Esophagus muscularis mucosa (tissue), 4 donors: ENCODE data around the gene GPC5. TPM values are rescaled to one million over a fixed set of nuclear protein-coding genes. Genes with fewer than 3 reads are reported as not detected.

Experiments used
- DNase-seq: peaks from one replicate; pipeline ENCODE4 v3.0.0-alpha.2; 2017; ENCODE audit errors: extremely low spot score
- H3K27ac ChIP-seq, 4 donors: fragments of 200-600 bp; sonication (generic); replicated peaks in 1 of 4; 1 replicate in 3 of 4; 2 replicates in 1 of 4; pipeline ENCODE4 v1.5.1; 2016 to 2019; ENCODE audit warnings: mild to moderate bottlenecking in 1 of 4
- H3K27me3 ChIP-seq, 4 donors: fragments of 200-600 bp; sonication (generic); one replicate each; pipeline versions ENCODE4 v1.5.1 to v1.6.0; 2016 to 2019
- H3K36me3 ChIP-seq, 4 donors: fragments of 200-600 bp; sonication (generic); one replicate each; pipeline ENCODE4 v1.5.1; 2016 to 2019
- H3K4me1 ChIP-seq, 4 donors: fragments of 200-600 bp; sonication (generic); one replicate each; pipeline ENCODE4 v1.5.1; 2016 to 2019
- H3K4me3 ChIP-seq, 4 donors: fragments of 200-600 bp; sonication (generic); 1 replicate in 2 of 4; 2 replicates in 2 of 4; pipeline ENCODE4 v1.5.1; 2016 to 2019; ENCODE audit warnings: mild to moderate bottlenecking in 4 of 4, moderate library complexity in 1 of 4
- H3K9me3 ChIP-seq, 4 donors: fragments of 200-600 bp; sonication (generic); 1 replicate in 3 of 4; 2 replicates in 1 of 4; pipeline ENCODE4 v1.5.1; 2016 to 2019
- EP300 ChIP-seq: sonication (generic); formaldehyde crosslinking; IDR thresholded peaks from one replicate; pipeline ENCODE4 v1.6.1; 2017; ENCODE audit warnings: antibody characterized with exemption
- POLR2A ChIP-seq: fragments of 450-650 bp; IDR thresholded peaks from one replicate; pipeline ENCODE4 v1.6.1; 2017; ENCODE audit warnings: antibody characterized with exemption, moderate library complexity, mild to moderate bottlenecking, low read depth
- POLR2AphosphoS5 ChIP-seq, 2 donors: sonication (generic); formaldehyde crosslinking; IDR thresholded peaks; one replicate each; pipeline ENCODE4 v1.6.1; 2017; ENCODE audit warnings: antibody characterized with exemption in 2 of 2
- WGBS: methylation state at CpG from one replicate; pipeline ENCODE4 v1.1.5; 2018; 5-methylcytosine and 5-hydroxymethylcytosine counted together
- intact Hi-C: fragments of 100-400 bp; cut with DNase I; formaldehyde crosslinking; loops from one replicate; pipeline ENCODE4 v1.15.1; 2023
- total RNA-seq, 4 donors: library from RNA; depleted of rRNA; stranded (reverse); fragments of >200 nt; gene quantifications; one replicate each; pipeline versions ENCODE4 v1.1.0 to v1.2.1, GENCODE V29; 2016
- TF ChIP-seq, protein P1 (sequence below), 3 experiments: fragments of 200-600 bp in 2 of 3; fragments of 450-650 bp in 1 of 3; sonication (generic) in 2 of 3; IDR thresholded peaks; one replicate each; pipeline ENCODE4 v1.5.1; 2017 to 2019; ENCODE audit warnings: antibody characterized with exemption in 3 of 3, mild to moderate bottlenecking in 2 of 3, moderate library complexity in 1 of 3

GPC5 gene
- total RNA-seq, 4 donors from 2014 or later: 0.13 to 0.42 (median 0.33) TPM; not detected in 1

DNA sequence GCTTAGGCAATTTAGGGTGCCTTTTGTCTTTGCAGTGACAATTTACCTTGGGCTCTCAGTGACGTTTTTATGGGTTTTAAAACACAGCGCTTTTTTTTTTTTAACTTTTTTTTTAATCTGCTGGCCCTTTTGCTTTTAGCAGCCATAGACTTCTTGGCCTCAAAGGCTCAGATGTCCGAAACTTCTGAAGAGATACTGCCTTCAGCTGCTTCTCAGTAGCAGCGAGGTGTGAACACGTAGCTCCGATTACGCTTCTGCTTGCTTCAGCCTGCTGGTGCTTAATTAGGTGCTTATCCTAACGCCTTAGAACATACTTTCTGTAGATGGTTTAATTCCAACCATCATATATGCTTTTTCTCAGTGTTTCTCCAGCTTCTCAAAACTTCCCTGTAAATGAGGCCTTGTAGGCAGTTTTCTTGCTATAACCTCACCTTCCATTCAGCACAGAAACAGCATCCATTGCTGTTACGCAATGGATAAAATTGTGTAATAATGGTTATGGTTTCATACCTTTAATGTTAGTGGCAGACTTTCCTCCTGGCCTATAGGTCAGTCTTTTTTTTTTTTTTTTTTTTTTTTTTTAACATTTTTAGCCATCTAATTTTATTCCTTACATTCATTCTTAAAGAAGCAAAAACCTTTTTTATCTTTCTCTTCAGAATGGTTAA lies 723.9 kb downstream of the GPC5 start:
- H3K27ac ChIP-seq: no peak overlapping the region
- no peaks in the 10 kb centered on the region for H3K36me3 ChIP-seq
- TF ChIP-seq, protein P1, sequence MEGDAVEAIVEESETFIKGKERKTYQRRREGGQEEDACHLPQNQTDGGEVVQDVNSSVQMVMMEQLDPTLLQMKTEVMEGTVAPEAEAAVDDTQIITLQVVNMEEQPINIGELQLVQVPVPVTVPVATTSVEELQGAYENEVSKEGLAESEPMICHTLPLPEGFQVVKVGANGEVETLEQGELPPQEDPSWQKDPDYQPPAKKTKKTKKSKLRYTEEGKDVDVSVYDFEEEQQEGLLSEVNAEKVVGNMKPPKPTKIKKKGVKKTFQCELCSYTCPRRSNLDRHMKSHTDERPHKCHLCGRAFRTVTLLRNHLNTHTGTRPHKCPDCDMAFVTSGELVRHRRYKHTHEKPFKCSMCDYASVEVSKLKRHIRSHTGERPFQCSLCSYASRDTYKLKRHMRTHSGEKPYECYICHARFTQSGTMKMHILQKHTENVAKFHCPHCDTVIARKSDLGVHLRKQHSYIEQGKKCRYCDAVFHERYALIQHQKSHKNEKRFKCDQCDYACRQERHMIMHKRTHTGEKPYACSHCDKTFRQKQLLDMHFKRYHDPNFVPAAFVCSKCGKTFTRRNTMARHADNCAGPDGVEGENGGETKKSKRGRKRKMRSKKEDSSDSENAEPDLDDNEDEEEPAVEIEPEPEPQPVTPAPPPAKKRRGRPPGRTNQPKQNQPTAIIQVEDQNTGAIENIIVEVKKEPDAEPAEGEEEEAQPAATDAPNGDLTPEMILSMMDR (IDR thresholded peaks at IDR 0.05): no peak
- TF ChIP-seq POLR2AphosphoS5 (IDR thresholded peaks at IDR 0.05) (no peak), POLR2A (no peak), EP300 (no peak)
- H3K9me3 ChIP-seq: no peaks in the 10 kb centered on the region
- no peaks in the 10 kb centered on the region for H3K4me1 ChIP-seq
- intact Hi-C loops: no loop called here
- 78% methylated on average over 9 of the region's 9 CpGs for WGBS
- no peak overlapping the region for H3K4me3 ChIP-seq
- DNase-seq: no peak
- H3K27me3 ChIP-seq: no peaks in the 10 kb centered on the region

- WGBS: 63% methylated on average over 2 of the region's 2 CpGs
- intact Hi-C loops: no loop called here
- DNase-seq: no peak
- H3K9me3 ChIP-seq: no peaks in the 10 kb centered on the region
- no peaks in the 10 kb centered on the region for H3K36me3 ChIP-seq
- H3K27me3 ChIP-seq: no peaks in the 10 kb centered on the region
- TF ChIP-seq EP300 (no peak), POLR2AphosphoS5 (IDR thresholded peaks at IDR 0.05) (no peak), POLR2A (no peak)
- TF ChIP-seq, protein P1 (IDR thresholded peaks at IDR 0.05): no peak
- no peak overlapping the region for H3K27ac ChIP-seq
- H3K4me3 ChIP-seq: no peak overlapping the region
- no peaks in the 10 kb centered on the region for H3K4me1 ChIP-seq
Measured at GRCh38 chr13:92126399-92126798, 728.0 kb downstream of the GPC5 start.

DNA sequence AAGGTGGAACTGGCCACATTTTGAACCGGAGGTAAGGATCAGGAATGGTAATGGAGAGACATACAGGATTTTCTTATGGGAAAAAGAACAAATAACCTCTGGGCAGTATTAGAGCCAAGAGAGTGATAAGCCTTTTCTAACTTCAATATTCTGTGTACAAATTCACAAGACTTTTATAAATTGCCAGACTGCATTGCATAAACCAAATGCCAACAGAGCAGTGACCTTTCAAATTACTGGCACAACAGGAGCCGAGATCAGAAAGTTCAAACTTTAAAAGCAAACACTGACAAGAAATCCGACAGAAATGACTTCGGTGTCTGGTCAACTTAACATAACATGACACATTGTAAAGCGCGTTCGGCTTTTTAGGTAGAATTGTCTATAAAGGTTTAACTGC lies 737.1 kb downstream of the GPC5 start:
- Histone ChIP-seq H3K27me3 (no peaks in the 10 kb centered on the region), H3K27ac (no peak overlapping the region), H3K9me3 (no peaks in the 10 kb centered on the region), H3K36me3 (no peaks in the 10 kb centered on the region), H3K4me1 (no peaks in the 10 kb centered on the region), H3K4me3 (no peak overlapping the region)
- intact Hi-C loops: no loop called here
- no peak for TF ChIP-seq POLR2AphosphoS5 (IDR thresholded peaks at IDR 0.05)
- 59% methylated on average over 7 of the region's 7 CpGs for WGBS
- DNase-seq: no peak

DNA sequence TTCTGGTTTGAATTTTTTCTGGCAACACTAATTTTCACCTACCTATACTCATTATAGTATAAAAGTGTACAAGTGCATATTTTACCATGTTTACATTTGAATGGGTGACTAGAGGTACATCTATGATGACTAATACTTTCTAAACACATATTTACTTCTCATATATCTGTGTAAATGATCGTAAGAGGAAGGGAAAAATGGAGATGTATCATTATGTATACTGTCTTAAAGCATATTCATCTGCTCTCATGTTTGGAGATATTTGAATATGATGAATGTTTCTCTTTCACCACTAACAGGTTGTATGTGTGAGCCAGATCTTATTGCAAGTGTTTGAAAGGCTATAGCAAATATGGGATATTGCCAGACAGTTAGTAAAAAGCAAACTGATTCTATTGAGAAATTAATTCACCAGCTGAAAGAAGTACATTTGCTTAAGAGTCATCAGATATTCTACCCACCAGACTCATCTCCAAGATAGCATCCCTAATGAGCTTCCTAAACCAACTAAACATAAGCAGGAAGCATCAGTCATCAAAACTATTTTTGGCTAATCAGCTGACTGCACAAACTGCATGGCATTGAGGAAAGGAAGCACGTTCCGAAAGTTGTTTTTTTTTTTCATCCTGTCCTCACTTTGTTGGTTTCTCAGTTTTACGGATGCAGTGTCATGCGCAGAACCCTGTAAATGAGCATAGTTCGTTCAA lies 738.2 kb downstream of the GPC5 start:
- intact Hi-C loops: no loop called here
- no peaks in the 10 kb centered on the region for H3K36me3 ChIP-seq
- 62% methylated on average over 6 of the region's 6 CpGs for WGBS
- no peaks in the 10 kb centered on the region for H3K4me1 ChIP-seq
- no peaks in the 10 kb centered on the region for H3K27me3 ChIP-seq
- TF ChIP-seq EP300 (no peak), POLR2AphosphoS5 (IDR thresholded peaks at IDR 0.05) (no peak), POLR2A (no peak)
- TF ChIP-seq, protein P1 (IDR thresholded peaks at IDR 0.05): no peak
- H3K27ac ChIP-seq: no peak overlapping the region
- H3K9me3 ChIP-seq: no peaks in the 10 kb centered on the region
- no peak for DNase-seq
- H3K4me3 ChIP-seq: no peak overlapping the region

DNA sequence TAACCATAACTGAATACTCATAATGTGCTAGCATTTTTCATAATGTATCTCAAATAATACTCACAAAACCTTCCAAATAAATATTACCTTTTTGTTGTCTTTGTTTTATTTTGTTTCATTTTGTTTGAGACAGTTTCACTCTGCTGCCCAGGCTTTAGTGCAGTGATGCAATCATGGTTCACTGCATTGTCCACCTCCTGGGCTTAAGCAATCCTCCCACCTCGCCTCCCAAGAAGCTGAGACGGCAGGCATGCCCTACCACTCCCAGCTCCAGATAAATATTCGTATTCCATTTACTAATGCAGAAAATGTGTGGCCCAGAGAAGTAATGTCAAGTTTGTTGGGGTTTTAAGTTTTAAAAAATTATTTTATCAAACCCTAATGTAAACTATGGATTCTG lies 739.1 kb downstream of the GPC5 start:
- H3K27me3 ChIP-seq: no peaks in the 10 kb centered on the region
- no peaks in the 10 kb centered on the region for H3K9me3 ChIP-seq
- H3K36me3 ChIP-seq: no peaks in the 10 kb centered on the region
- no peak overlapping the region for H3K4me3 ChIP-seq
- intact Hi-C loops: no loop called here
- WGBS: 73% methylated on average over 3 of the region's 3 CpGs
- no peak for DNase-seq
- TF ChIP-seq POLR2A: no peak
- TF ChIP-seq EP300: no peak
- no peak for TF ChIP-seq POLR2AphosphoS5 (IDR thresholded peaks at IDR 0.05)
- TF ChIP-seq, protein P1 (IDR thresholded peaks at IDR 0.05): no peak
- no peak overlapping the region for H3K27ac ChIP-seq
- no peaks in the 10 kb centered on the region for H3K4me1 ChIP-seq
